ENCODE results near the gene GCK.

The GCK gene

DNA sequence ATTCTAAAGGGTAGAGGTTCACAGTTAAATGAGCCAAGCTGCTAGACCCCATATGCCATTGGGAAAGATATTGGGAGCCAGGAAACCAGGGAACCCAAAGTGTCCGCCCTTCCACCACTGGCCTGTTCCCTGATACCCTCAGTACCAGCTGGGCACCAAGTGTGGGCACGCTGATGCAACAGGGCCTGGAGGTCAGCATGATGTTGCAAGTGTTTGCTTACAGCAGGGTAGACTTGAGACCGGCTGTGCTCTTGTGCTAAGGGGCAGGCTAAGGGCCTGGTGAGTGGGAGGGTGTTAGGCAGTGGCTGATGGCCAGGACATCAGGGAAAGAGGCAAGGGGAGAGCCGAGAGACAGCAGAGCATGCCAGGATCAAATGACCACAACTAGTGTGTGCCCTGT is 27.1 kb downstream of the GCK start:
- in situ Hi-C loops (cut with MboI; ENCODE audit: low pct_unique_long_range_greater_than_20kb, low sequenced_read_pairs, unreplicated experiment), result no loop called here
- TF ChIP-seq CTCF (IDR thresholded peaks at IDR 0.05; ENCODE audit: extremely low read depth, insufficient read depth, missing control alignments), result no peak
- no peak for DNase-seq (ENCODE audit: low spot score)

DNA sequence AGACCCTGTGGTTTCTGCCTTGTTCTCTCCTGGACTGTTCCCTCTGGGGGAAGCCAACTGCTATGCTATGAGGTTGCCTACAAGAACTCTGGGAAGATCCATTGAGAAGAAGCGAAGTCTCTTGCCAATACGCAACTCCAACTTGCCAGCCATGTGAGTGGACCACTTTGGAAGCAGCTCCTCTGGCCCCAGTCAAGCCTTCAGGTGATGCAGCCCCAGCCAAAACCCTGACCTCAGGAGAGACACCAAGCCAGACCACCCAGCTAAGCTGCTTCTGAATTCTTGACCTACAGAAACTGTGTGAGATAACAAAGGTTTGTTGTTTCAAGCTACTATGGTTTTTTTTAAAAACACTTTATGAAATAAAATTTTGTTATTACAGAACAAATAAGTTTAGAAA is 27.9 kb downstream of the GCK start:
- no peak for DNase-seq (ENCODE audit: low spot score)
- in situ Hi-C loops (cut with MboI; ENCODE audit: low pct_unique_long_range_greater_than_20kb, low sequenced_read_pairs, unreplicated experiment), result no loop called here

GRCh38 chr7:44159824-44160630 is 29.2 kb downstream of the GCK start:
- DNase-seq (ENCODE audit: low spot score), result no peak
- in situ Hi-C loops (cut with MboI; ENCODE audit: low pct_unique_long_range_greater_than_20kb, low sequenced_read_pairs, unreplicated experiment), result no loop called here
- TF ChIP-seq CTCF (IDR thresholded peaks at IDR 0.05; ENCODE audit: extremely low read depth, insufficient read depth, missing control alignments), result no peak

More for the DNA sequence above, 27.9 kb downstream of the GCK start:
- no peak for TF ChIP-seq CTCF (IDR thresholded peaks at IDR 0.05; ENCODE audit: extremely low read depth, insufficient read depth, missing control alignments)

DNA sequence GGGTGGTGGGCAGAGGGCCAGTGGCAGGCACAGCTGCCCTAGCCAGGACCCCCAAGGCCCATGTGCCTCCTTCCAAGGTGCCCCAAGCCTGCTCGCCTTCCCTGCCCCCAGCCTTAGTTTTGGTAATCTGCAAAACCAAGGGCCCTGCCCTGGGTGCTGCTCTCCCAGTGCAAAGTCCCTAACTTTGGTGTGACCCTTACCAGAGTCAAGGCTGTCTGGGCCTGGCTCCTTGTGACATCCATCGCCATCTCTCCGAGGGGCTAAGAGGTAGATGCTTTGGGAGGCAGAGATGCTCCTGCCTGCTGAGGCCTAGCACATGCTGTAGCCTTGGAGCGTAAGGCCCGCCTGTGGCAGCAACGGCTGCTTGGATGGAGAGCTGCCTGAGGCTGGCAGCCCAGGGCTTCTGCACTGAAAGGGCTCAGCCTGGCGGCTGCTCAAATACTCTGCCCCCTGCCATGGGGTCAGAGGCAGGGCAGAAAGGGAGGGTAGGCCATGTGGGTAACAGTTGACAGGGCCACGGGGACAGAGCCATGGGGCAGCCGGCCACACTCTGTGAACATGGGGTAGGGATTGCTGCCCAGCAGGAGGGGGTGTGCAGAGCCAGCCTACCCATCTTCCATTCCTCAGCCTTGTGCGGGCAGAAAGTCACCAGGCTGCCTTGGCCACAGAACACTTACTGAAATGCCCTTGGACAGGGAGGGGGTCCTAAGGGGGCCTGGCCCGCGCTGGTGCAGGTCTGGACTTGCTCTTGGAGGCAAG is 30.2 kb downstream of the GCK start:
- in situ Hi-C loops (cut with MboI; ENCODE audit: low pct_unique_long_range_greater_than_20kb, low sequenced_read_pairs, unreplicated experiment), result no loop called here
- TF ChIP-seq CTCF (IDR thresholded peaks at IDR 0.05; ENCODE audit: extremely low read depth, insufficient read depth, missing control alignments), result no peak
- DNase-seq (ENCODE audit: low spot score), result no peak

GRCh38 chr7:44158096-44158872 is 31.0 kb downstream of the GCK start:
- no peak for TF ChIP-seq CTCF (IDR thresholded peaks at IDR 0.05; ENCODE audit: extremely low read depth, insufficient read depth, missing control alignments)
- in situ Hi-C loops (cut with MboI; ENCODE audit: low pct_unique_long_range_greater_than_20kb, low sequenced_read_pairs, unreplicated experiment), result no loop called here
- DNase-seq (ENCODE audit: low spot score), result no peak
